HG03175 (cell line): ENCODE data around the gene ANTXR2.
A peak's percentile ranks its signal among the peaks of the same experiment; 100 is the strongest.
"Not testable (repeated sequence)": the region's sequence is repeated elsewhere in the genome, so short reads cannot be mapped to it uniquely, and the experiment has no call there.

Experiments
- ATAC-seq: cut with Tn5 transposase; IDR thresholded peaks from one replicate; pipeline ENCODE4 v1.9.1; 2021; ENCODE audit warnings: mild to moderate bottlenecking, moderate library complexity; ENCODE audit not compliant: unreplicated experiment

The ANTXR2 gene

DNA sequence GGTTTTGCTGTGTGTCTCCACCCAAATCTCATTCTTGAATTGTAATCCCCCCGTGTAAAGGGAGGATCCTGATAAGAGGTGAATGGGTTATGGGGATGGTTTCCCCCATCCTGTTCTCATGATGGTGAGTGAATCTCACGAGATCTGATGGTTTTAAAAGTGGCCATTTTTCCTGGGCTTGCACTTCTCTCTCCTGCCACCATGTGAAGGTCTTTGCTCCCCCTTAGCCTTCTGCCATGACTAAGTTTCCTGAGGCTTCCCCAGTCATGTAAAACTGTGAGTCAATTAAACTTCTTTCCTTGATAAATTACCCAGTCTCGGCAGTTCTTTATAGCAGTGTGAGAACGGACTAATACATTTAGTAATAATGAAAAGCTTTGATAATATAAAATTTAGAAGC, 46.9 kb downstream of the ANTXR2 start:
- ATAC-seq: no peak

DNA sequence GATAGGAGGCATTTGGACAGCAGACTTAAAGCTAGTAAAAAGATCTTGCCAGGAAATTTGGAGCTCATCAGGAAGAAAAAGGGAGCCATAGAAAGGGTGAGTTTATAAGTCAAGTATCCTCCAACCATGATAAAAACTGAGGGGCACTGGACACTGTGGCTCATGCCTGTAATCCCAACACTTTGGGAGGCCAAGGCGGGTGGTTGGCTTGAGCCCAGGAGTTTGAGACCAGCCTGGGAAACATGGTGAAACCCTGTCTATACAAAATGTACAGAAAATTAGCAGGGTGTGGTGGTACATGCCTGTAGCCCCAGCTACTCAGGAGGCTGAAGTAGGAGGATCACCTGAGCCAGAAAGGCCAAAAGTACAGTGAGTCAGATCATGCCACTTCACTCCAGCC, 48.7 kb downstream of the ANTXR2 start:
- no peak for ATAC-seq

DNA sequence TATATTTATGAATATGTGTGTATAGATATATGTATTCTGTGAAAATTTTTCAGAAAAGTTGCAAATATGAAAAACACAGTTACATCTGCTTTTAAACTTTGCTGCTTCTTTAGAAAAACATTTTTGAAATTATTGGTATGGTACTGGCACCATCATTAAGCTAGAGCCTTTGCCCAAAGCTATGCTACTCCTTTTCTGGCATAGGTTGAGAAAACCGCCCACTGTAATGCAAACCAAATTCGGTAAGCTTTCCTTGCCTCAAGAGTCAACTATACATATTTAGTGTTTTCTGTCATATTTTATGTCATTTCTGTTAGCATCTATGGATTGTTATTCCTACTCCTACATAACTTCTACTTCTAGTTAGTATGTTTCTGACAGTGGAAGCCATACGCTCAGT, 50.7 kb downstream of the ANTXR2 start:
- ATAC-seq: no peak

DNA sequence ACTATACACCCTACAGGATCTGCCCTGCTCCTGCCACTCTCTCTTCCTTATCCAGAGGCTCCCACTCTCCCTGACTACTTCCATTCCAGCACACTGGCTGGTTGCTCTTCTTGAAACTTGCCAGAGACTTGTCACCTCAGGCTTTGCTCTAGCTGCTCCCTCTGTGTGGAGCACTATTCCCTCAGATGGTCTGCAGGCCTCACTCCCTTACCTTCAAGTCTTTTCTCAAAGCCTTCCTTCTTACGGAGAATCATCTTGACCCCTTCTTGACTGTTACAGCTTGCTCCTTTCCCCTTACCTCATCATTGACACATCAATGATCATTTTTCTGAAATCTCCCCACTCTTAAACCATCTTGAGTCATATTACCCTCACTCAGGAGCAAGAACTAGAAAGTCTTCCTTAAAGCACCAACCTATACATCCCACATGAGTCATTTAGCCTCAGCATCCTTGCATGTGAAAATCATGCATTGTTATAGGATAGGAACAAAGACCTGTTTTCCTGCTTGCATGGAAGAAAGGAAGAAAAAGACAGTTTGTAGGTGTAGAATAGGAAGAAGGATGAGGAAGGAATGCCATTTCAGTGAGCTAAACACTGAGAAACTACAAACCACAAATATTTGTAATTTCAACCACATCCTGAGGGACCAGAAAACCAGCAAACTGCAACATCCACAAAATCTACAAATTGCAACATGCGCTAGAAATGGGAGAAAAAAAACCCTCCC, 55.7 kb downstream of the ANTXR2 start:
- ATAC-seq: no peak

DNA sequence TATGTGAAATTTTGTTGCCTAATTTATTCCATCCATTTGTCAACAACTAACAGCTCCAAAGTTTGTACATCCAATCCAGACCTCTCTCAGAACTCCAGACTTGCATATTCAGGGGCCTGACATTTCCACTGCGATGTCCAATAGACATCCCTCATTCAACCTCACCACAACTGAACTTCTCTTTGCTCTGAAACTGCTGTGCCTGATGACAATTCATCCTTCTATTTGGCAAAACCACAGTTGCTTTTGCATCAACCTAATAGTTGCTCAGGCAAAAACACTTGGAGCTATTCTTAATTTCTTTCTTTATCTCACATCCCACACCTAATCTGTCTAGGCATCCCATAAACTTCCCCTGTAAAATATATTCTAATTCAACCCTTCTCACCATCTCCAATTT, 56.5 kb downstream of the ANTXR2 start:
- no peak for ATAC-seq

DNA sequence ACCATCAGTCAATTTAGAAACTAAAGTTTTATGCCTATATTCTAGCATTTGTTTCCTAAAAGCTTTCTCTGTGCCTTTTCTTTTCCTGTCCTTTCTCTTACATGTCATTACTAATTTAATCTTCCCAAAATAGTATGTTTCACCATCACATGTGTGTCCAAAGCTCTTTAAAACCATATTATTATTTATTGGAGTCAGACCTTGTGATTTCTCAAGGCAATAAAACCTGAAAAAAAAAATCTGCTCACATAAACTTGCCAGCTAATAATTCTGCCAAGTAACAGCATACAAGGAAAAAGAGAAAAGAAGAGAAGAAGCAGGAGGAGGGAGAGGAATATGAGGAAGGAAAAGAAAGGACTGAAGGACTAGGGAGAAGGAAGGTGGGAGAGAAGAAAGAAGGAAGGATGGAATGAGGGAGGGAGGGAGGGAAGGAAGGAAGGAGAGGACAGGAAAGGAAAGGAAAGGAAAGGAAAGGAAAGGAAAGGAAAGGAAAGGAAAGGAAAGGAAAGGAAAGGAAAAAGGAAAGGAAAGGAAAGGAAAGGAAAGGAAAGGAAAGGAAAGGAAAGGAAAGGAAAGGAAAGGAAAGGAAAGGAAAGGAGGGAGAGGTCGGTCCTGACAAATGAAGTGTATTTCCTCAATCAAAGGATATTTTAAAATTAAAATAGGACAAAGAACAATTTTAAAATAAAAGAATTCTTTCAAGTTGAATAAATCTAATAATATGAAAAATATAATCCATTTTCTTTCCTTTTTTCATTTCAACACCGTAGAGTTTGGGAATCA, 57.4 kb downstream of the ANTXR2 start:
- no peak for ATAC-seq

DNA sequence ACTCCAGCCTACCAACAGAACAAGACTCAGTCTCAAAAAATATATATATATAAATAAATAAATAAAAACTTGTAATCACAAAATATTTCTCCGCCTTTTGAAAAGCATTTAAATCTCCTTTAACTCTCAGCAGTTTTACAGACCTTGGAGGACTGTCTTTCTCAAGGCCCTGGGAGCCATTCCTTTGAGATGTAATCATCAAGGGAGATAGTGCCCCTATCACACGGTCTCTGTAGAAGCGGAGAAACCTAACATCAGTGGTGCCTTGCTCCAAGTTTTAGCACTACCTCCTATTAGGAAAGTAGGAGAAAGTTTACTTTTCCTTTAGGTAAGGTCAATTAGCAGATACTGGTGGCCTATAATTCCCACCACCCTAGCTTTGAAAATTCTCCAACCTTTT, 58.5 kb downstream of the ANTXR2 start:
- no peak for ATAC-seq

DNA sequence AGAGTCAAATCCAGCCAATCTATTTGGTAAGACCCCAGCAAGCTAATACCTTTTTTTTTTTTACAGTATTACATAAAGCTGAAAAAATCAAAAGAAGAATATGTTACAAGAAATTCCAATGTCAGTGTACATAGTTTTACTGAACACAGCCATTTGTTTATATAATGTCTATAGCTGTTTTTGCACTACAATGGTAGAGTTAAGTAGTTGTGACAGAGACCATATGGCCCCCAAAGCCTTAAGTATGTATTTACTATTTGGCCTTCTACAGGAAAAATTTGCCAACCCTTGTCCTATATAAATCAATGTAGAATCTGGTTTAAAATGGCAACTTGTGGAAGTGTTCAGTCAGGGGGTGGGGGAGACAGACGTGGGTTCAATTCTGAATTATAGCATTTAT, 60.7 kb downstream of the ANTXR2 start:
- no peak for ATAC-seq

DNA sequence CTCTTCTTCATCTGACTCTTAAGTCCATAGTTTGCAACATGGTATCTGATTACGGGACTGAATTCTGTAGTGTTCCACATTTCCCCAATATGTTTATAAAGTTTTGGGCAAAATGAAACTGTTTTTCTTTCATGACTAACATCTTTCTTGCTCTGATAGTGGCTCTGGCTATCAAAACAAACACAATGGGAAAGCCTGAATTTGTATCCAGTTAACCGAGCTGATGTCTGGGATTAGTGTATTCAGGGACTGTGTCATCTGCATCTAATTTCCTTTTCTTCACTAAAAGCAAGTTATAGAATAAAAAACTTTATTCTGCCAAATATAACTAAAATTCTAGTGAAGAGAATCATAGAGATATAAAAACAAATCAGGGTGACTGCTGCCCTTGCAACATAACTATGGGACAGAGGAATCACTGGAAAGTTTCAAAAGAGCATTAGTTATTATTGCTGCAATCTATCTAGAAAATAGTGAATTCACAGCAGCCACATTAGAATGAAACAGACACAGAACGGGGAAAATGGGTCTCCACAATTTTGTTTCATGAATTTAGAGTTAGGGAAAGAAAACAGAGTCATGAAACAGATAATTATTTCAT, 61.3 kb downstream of the ANTXR2 start:
- ATAC-seq: no peak

DNA sequence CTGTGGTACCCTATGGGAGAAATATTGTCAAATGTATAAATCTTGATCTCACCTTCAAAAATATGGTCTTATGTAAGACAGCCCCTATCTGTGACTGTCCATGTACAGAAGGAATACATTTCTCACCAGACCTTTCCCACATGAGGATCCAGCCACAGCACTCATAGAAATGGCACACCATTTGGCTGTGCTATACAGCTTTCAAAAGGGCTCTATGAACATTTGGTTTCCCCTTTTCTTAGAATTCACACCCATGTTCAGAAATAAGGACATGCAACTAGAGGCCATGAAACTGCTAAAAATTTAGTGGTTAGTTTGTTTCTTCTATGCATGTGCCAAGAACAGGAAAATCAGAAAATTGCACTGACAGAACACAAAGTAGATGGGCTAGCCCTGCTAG, 62.7 kb downstream of the ANTXR2 start:
- no peak for ATAC-seq

DNA sequence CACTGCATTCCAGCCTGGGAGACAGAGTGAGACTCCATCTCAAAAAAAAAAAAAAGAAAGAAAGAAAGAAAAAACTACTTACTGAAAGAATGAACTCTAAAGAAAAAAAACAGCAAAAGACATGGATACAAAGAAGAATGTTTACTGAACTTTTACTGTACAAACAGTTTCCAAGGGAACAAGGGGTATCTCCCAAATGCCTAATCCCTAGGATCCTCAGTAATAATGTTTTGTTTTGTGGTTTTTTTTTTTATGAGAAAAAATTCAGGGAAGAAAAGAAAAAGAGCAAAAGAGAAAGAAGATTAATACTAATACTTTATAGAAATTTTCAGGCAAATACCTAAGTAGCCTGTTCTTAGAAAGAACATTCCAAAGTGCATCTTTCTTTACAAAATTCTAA, 63.2 kb downstream of the ANTXR2 start:
- ATAC-seq: no peak

DNA sequence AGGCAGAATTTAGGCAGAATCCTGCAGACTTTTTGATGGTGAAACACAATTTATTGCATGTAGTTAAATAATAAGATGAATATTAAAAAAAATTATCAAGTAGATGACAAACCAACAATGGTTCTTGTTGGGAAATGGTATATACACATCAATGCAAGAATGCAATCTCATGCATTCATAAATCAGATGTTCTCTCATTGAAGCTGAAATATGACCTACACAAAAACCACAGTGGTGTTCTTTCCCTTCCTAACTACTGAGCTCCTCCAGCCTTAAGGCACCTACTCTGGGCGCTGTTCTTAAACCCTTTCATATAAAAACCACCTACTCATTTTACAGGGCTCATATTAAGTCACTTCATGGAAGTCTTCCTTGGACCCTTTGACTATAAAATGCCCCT, 64.1 kb downstream of the ANTXR2 start:
- ATAC-seq: no peak

DNA sequence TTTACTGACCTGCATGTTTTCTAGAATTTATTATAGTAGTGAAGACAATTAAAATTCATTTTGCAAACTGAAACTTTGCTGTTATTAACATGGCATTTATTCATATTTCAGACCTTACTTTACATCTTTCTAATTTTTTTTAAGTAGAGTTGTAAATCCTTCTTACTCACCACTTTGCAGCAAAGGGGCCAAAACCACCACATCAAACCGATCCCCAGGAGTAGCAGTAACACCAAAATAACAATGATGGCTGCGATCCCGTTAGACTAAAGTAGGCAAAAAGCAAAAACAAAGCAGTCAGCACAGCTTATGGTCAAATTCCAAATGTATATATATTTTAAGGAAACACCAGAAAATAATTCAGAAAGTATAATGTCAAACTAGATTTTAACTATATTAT, 64.7 kb downstream of the ANTXR2 start:
- ATAC-seq: no peak

DNA sequence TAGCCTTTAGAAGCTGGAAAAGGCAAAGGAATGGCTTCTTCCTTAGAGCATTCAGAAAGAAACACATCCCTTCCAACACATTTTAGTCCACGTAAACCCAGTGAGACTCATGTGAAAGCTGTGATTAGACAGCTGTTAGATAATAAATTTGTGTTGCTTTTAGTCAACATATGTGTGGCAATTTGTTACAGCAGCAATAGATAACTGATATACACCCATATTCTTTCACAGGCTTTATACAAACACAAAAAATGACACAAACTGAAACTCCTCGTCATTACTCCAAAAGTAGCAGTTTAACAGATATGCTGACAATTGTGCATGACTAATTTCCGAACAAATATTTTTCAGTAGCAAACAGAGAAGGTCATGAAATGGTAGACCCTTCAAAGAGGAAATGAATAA, 65.3 kb downstream of the ANTXR2 start:
- peak; percentile 87 for ATAC-seq

DNA sequence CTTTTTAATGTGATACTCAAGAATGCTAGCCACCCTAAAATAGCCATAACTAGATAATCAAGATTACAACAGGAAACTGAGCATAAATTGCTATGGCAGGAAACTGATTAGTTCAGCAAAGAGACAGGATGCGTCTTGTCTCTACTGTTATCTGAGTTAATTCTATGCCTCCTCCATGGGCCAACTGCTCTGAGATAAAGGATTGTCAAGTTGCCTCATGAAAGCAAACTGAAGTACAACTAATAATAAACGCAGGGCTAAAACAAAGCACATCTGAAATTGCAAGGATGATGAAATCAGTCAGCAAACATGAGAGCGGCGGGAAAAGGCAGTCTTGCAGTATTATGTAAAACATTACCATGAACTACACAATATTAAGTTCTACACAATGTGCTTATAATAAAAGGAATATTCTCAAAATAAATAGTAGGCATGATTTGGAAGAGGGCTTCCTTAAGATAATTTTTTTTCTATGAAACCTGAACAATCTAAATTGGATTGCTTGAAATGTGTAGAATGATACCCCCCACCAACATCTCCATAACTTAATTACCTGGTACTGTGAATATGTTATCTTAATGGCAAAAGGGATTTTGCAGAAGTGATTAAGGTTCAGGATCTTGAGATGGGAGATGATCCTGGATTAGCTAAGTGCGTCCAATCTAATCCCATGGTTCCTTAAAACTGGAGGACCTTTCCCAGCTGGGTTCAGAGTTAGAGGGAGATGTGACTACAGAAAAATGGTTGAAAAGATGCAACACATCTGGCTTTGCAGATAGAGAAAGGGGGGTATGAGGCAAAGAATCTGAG, 65.9 kb downstream of the ANTXR2 start:
- ATAC-seq: no peak

DNA sequence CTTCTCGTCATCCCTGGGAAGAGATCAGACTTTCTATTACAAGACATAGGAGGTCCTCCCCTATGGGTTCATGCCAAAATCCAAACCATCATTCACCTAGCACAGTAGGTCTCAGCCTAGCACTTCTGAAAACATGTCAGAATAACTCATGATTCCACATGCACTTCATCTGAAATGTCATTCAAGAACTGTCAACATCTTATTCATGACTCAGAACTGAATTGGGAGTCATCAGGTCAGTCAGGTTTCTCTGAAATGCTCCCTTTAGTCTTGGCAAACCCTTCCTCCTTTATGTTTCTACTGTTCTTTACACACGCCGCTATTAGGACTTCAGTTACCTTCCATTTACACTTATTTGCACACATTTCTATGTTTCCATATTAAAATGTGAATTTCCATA, 67.2 kb downstream of the ANTXR2 start:
- no peak for ATAC-seq

DNA sequence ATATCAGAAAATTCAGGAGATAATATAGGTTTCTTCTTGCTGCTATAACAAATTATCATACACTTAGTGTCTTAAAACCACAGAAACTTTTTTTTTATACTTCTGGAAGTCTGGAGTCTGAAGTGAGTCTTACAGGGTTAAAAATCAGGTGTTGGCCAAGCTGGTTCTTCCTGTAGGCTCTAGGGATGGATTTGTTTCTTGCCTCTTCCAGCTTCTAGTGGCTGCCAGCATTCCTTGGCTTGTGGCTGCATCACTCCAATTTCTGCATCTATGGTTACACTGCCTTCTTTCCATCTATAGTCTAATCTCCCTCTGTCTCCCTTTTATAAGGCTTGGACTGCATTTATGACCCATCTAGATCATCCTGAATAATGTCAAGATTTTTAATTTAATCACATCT, 68.7 kb downstream of the ANTXR2 start:
- ATAC-seq: no peak

DNA sequence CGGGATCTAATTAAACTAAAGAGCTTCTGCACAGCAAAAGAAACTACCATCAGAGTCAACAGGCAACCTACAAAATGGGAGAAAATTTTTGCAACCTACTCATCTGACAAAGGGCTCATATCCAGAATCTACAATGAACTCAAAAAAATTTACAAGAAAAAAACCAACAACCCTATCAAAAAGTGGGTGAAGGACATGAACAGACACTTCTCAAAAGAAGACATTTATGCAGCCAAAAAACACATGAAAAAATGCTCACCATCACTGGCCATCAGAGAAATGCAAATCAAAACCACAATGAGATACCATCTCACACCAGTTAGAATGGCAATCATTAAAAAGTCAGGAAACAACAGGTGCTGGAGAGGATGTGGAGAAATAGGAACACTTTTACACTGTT, 70.5 kb downstream of the ANTXR2 start:
- not testable (repeated sequence) for ATAC-seq

DNA sequence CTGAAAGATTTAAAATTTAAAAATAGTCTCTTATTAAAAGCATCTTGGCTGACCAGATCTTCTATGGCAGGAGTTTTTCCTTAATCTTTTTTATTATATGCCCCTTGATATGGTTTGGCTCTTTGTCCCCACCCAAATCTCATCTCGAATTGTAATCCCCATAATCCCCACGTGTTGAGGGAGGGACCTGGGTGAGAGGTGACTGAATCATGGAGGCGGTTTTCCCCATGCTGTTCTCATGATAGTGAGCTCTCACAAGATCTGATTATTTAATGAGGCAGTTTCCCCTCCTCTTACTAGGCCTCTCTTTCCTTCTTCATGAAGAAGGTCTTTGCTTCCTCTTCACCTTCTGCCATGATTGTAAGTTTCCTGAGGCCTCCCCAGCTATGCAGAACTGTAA, 74.0 kb downstream of the ANTXR2 start:
- ATAC-seq: not testable (repeated sequence)

DNA sequence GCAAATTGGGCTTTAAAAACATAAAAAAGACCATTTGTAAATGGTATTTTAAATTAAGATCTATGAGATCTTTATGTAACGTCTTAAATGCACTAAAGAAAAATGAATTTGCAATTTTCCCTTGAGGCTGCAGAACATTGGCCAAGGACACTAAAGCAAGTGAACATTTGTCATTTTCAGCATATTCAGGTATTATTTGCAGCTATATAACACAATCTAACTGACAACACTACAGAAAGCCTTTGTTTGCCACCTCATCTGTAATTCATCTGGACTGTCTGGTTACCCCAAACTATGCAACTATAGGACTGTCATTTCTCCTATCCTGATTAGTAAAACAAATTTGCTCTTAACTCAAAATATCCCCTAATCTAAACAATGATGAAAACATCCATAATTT, 74.8 kb downstream of the ANTXR2 start:
- ATAC-seq: no peak

DNA sequence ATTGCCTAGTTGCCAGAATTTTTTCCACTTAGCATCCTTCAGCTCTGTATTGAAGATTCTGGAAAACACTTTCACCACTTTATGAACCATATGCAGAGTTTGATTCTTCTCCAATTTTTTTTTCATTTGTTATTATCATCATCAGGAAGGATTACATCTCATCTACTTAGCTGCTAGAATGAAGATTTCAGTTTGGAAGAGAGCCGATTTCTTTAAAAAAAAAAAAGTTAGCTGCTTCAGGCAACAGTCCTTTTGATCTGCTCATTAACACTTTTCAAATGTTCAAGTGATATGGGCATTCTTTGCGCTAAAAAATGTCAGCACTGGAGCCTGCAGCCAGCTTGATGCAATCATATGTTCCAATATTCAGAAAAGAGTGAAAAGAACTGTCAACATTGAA, 76.2 kb downstream of the ANTXR2 start:
- ATAC-seq: no peak
